Renal cortex interstitium (tissue), 11 donors: Measurements from ENCODE around the gene NDRG4. TPM values are rescaled to one million over a fixed set of nuclear protein-coding genes. Genes with fewer than 3 reads are reported as not detected.

Experiments
- DNase-seq, 11 donors: peaks; one replicate each; pipeline ENCODE4 v3.0.0-alpha.2; 2013; ENCODE audit warnings: low read depth in 9 of 11, low spot score in 4 of 11; ENCODE audit errors: extremely low read depth in 1 of 11
- polyA plus RNA-seq, 3 donors: library from polyadenylated mRNA; unstranded; fragments of 120-200 nt; gene quantifications; one replicate each; pipeline ENCODE4 v1.2.1, GENCODE V29; 2013; ENCODE audit not compliant: insufficient read length in 3 of 3

Gene NDRG4
- polyA plus RNA-seq, 3 donors: 7.9 to 10.1 (median 8.5) TPM

- no peak for DNase-seq
Measured at GRCh38 chr16:58462997-58463941, 36.7 kb upstream of the NDRG4 start.

GRCh38 chr16:58464047-58464915, 35.7 kb upstream of the NDRG4 start:
- DNase-seq: no peak

- DNase-seq: no peak
Measured at GRCh38 chr16:58464916-58465731, 34.8 kb upstream of the NDRG4 start.

GRCh38 chr16:58465817-58466216, 34.1 kb upstream of the NDRG4 start:
- DNase-seq: no peak

GRCh38 chr16:58466396-58466795, 33.5 kb upstream of the NDRG4 start:
- no peak for DNase-seq

GRCh38 chr16:58467905-58468304, 32.0 kb upstream of the NDRG4 start:
- no peak for DNase-seq

GRCh38 chr16:58471209-58471975, 28.6 kb upstream of the NDRG4 start:
- no peak for DNase-seq

GRCh38 chr16:58472266-58472665, 27.7 kb upstream of the NDRG4 start:
- no peak for DNase-seq

GRCh38 chr16:58472827-58473226, 27.1 kb upstream of the NDRG4 start:
- DNase-seq: no peak

GRCh38 chr16:58474296-58474695, 25.6 kb upstream of the NDRG4 start:
- no peak for DNase-seq

GRCh38 chr16:58475091-58475619, 24.8 kb upstream of the NDRG4 start:
- no peak for DNase-seq

GRCh38 chr16:58476791-58477190, 23.2 kb upstream of the NDRG4 start:
- no peak for DNase-seq

- DNase-seq: no peak
Measured at GRCh38 chr16:58478427-58478826, 21.5 kb upstream of the NDRG4 start.

- no peak for DNase-seq
Measured at GRCh38 chr16:58481226-58481869, 18.6 kb upstream of the NDRG4 start.

- DNase-seq: no peak
Measured at GRCh38 chr16:58481931-58482330, 18.0 kb upstream of the NDRG4 start.

- DNase-seq: no peak
Measured at GRCh38 chr16:58485184-58485887, 14.6 kb upstream of the NDRG4 start.
